ENCODE data around the gene MAP3K13. TPM values are rescaled to one million over a fixed set of nuclear protein-coding genes. Genes with fewer than 3 reads are reported as not detected.

Gene MAP3K13, protein sequence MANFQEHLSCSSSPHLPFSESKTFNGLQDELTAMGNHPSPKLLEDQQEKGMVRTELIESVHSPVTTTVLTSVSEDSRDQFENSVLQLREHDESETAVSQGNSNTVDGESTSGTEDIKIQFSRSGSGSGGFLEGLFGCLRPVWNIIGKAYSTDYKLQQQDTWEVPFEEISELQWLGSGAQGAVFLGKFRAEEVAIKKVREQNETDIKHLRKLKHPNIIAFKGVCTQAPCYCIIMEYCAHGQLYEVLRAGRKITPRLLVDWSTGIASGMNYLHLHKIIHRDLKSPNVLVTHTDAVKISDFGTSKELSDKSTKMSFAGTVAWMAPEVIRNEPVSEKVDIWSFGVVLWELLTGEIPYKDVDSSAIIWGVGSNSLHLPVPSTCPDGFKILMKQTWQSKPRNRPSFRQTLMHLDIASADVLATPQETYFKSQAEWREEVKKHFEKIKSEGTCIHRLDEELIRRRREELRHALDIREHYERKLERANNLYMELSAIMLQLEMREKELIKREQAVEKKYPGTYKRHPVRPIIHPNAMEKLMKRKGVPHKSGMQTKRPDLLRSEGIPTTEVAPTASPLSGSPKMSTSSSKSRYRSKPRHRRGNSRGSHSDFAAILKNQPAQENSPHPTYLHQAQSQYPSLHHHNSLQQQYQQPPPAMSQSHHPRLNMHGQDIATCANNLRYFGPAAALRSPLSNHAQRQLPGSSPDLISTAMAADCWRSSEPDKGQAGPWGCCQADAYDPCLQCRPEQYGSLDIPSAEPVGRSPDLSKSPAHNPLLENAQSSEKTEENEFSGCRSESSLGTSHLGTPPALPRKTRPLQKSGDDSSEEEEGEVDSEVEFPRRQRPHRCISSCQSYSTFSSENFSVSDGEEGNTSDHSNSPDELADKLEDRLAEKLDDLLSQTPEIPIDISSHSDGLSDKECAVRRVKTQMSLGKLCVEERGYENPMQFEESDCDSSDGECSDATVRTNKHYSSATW
- polyA plus RNA-seq (2012; ENCODE audit: insufficient read depth, insufficient read length) = 0.90 TPM

DNA sequence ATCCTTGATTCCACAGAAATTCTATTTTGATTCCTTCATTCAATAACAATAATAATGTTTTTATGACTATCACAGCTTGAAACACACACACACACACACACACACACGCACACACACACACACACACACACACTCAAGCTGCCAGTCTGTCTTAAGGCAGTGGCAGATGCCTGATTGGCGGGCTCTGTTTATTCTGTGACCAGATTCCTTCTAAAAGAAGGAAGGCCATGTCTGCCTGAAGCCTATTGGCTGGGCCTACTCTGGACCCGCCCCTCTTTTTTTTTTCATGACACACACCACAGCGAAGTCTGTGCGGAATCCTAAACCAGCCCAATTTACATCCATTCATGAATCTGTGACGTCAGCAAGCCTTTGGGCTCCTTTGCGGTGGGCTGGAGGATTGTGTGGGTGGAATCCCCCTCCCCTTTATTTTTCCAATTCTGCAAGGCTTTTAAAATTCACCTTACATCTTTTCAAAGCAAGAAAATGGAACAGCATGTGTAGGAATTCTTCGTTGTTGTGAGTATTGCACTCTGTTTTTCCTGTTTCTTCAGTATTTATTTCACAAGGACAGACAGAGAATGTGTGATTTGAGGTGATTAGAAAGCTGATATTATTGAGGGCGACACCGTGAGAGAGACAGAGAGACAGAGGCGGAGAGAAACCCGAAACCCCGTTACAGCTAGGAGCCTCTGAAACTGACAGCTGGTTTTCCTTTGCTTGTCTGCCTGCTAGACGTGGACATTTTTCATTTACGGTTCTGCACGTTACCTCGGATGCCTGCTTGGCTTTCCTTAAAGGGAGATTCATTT is at the start of gene MAP3K13:
Gene MAP3K13, plus strand, starts transcription at position 287 of the 812 bp plus-strand sequence. CDS start 65,446 bp downstream, outside the sequence.
- peak within 1 kb of the TSS; percentile 36 for H3K4me3 ChIP-seq (ENCODE audit: low read length)
- peak; percentile 67 for DNase-seq (ENCODE audit: low read depth, low spot score)

- DNase-seq (ENCODE audit: low read depth, low spot score) = no peak
- no peak overlapping the region for H3K4me3 ChIP-seq (ENCODE audit: low read length)
Observed at GRCh38 chr3:185313693-185314246, 49.2 kb upstream of the MAP3K13 start.

DNA sequence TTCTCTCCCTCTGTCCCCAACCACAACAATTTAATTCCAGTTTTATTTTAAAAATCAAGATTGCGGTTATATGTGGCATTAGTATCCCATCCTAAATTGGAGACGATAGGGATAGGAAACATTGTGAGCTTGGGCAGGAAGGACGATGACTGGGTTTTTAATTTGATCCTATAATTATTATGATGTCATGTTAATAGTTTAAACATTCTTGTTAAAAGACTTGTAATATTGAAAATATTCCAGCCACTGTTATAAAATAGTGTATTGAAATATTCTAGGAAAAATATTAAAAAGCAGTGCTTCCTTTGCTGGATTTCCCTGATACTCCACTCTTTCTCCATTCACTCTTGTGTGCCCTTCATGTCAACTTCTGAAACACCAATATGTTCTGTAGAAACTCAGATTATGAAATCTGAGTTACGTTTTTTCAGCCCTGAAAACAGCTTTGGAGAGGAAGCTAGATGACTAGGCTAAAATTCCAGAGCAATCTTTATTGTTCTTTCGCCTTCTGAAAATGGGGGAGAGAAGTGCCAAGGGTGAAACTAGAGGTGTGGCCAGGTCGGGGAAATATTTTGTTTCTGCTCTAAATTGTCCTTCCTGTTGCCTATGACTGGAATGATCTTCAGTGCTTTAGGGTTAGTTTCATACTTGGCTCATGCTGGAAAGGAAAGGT is 46.1 kb upstream of the MAP3K13 start:
- no peak for DNase-seq (ENCODE audit: low read depth, low spot score)
- no peak overlapping the region for H3K4me3 ChIP-seq (ENCODE audit: low read length)

- H3K4me3 ChIP-seq (ENCODE audit: low read length) = no peak overlapping the region
- no peak for DNase-seq (ENCODE audit: low read depth, low spot score)
Observed at GRCh38 chr3:185317674-185318073, 45.3 kb upstream of the MAP3K13 start.

- no peak overlapping the region for H3K4me3 ChIP-seq (ENCODE audit: low read length)
- no peak for DNase-seq (ENCODE audit: low read depth, low spot score)
Observed at GRCh38 chr3:185318141-185318540, 44.8 kb upstream of the MAP3K13 start.

- H3K4me3 ChIP-seq (ENCODE audit: low read length) = no peak overlapping the region
Observed at GRCh38 chr3:185319801-185320200, 43.1 kb upstream of the MAP3K13 start.

GRCh38 chr3:185320949-185321348 is 42.0 kb upstream of the MAP3K13 start:
- H3K4me3 ChIP-seq (ENCODE audit: low read length) = no peak overlapping the region
- no peak for DNase-seq (ENCODE audit: low read depth, low spot score)

More at GRCh38 chr3:185319801-185320200, 43.1 kb upstream of the MAP3K13 start:
- DNase-seq (ENCODE audit: low read depth, low spot score) = no peak

GRCh38 chr3:185322101-185322719 is 40.7 kb upstream of the MAP3K13 start:
- no peak for DNase-seq (ENCODE audit: low read depth, low spot score)
- H3K4me3 ChIP-seq (ENCODE audit: low read length) = no peak overlapping the region

- no peak overlapping the region for H3K4me3 ChIP-seq (ENCODE audit: low read length)
- no peak for DNase-seq (ENCODE audit: low read depth, low spot score)
Observed at GRCh38 chr3:185325946-185326791, 36.8 kb upstream of the MAP3K13 start.

DNA sequence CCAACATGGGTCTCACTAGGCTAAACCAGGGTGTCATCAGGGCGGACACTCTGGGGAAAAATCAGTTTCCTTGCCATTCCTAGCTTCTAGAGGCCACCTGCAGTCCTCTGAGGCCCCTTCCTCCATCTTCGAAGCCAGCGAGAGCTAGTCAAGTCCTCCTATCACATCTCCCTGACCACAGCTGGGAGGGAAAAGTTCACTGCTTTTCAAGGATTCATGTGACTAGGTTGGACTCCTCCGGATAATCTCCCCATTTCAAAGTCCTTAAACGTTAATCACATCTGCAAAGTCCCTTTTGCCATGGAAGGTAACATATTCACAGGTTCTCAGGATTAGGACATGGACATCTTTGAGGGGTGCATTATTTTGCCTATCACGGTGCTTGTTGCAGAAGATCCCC is 35.9 kb upstream of the MAP3K13 start:
- no peak for DNase-seq (ENCODE audit: low read depth, low spot score)
- no peak overlapping the region for H3K4me3 ChIP-seq (ENCODE audit: low read length)

DNA sequence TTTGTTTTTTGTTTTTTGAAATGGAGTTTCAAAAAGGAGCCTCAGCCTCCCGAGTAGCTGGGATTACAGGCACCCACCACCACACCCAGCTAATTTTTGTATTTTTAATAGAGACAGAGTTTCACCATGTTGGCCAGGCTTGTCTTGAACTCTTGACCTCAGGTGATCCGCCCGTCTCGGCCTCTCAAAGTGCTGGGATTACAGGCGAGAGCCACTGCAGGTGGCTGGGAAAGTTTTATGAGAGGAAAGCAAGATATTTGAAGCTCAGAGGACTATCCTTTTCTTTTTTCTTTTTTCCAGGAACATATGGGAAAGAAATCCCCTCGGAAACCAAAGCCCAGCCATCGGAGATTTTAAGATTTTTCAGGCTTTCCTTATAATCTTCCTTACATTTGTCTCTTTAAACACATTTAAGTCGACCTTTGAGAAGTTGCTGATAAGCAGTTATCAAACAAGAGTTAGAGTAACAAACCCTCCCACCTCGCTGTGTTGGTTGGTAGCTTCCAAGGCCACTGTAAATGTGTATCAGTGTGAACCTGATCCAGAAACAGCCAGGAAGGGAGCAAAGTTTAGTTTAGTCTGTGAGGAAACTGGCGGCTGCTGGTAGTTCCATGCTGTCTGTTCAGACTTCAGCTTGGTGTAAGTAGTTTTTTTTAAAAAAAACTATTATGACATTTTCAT is 34.5 kb upstream of the MAP3K13 start:
- no peak for DNase-seq (ENCODE audit: low read depth, low spot score)
- H3K4me3 ChIP-seq (ENCODE audit: low read length) = no peak overlapping the region

DNA sequence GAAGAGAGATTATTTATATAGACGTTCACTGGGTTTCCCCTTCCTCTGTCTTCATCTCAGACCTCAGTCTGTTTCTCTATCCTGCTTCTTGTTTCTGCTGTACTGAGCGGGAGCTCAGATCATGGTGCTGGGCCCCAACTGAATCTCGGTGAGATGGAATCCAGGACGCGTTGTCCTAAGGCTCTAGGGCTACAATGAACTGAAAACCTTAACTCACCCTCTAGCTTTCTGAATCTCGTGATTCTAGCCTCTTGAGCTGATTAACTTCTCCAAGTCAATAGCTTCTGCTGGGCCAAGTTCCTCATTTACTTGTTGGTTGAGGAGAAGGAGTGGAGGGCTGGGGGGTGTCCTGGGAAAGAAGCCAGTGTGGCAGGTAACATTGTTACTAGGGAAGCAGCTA is 32.7 kb upstream of the MAP3K13 start:
- DNase-seq (ENCODE audit: low read depth, low spot score) = no peak
- H3K4me3 ChIP-seq (ENCODE audit: low read length) = no peak overlapping the region

- H3K4me3 ChIP-seq (ENCODE audit: low read length) = no peak overlapping the region
- no peak for DNase-seq (ENCODE audit: low read depth, low spot score)
Observed at GRCh38 chr3:185330644-185331043, 32.3 kb upstream of the MAP3K13 start.

DNA sequence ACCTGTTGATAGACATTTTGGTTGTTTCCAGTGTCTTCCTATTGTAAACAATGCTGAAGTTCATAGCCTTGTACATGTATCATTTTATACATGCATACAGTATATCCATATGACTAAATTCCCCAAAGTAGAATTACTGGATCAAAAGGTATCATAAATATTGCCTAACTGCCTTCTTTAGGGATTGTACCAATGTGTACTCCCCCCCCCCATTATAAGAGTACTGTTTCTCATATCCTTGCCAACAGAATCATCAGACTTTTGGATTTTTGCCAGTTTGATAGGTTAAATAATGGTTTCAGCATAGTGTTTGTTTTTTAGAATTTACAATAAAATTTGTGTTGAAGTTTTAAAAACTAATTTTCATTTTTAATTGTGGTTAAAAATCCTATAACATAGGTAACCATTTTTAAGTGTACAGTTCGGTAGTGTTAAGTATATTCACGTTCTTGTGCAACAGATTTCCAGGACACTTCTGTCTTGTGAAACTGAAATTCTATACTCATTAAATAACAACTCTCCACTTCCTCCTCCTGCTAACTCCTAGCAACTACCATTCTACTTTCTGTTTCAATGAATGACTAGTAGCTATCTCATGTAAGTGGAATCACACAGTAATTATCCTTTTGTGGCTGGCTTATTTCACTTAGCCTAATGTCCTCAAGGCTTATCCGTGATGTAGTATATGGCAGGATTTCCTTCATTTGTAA is 30.8 kb upstream of the MAP3K13 start:
- no peak for DNase-seq (ENCODE audit: low read depth, low spot score)

GRCh38 chr3:185335799-185336198 is 27.1 kb upstream of the MAP3K13 start:
- no peak for DNase-seq (ENCODE audit: low read depth, low spot score)
- H3K4me3 ChIP-seq (ENCODE audit: low read length) = no peak overlapping the region

More for the DNA sequence above, 30.8 kb upstream of the MAP3K13 start:
- no peak overlapping the region for H3K4me3 ChIP-seq (ENCODE audit: low read length)

All from Jurkat, Clone E6-1 (cell line).